Eye (tissue), 1 donor: ENCODE data around the gene GRK1.

Experiments used
- DNase-seq: peaks from one replicate; pipeline ENCODE4 v3.0.0-alpha.2; 2015

Gene GRK1

DNA sequence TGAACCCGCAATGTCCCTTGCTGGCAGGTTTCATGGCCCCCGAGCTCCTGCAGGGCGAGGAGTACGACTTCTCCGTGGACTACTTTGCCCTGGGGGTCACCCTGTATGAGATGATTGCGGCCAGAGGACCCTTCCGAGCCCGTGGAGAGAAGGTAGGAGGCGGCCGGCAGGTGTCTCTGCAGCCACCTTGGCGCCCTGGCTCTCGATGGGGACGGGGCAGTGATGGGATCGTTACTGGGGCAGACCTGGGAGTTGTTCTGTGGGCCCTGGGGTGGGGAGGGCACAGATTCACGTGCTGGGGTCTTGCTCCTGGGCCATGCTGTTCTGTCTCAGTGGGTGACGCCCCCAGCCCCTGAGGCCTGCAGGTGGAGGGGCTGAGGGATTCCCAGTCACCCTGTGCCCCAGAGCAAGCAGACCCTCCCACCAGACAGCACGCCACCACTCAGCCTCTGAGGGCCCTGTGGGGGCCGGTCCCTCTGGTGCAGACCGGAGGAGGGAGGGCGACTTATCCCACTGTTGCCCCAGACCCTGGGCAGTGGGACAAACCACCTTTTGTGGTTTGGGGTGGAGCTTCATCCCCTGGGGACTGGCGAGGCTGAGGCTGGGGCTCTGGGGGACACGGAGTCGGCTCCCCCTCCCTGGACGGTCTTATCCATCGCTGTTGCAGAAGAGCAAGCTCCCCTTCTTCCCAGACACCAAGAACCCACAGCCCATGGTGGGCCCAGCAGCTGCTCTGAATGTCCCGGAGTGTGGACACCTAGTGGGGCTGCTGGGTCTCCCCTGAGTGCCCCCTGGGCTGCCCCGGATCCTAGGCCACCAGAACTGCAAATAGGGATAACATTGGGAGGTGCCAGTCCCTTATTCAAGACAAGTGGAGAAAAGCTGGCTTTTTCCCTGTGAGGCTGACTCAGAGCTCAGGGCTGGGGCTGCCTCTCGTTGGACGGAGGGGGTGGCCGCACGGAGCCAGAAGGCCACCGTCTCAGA lies 64.5 kb downstream of the GRK1 start:
- no peak for DNase-seq

DNA sequence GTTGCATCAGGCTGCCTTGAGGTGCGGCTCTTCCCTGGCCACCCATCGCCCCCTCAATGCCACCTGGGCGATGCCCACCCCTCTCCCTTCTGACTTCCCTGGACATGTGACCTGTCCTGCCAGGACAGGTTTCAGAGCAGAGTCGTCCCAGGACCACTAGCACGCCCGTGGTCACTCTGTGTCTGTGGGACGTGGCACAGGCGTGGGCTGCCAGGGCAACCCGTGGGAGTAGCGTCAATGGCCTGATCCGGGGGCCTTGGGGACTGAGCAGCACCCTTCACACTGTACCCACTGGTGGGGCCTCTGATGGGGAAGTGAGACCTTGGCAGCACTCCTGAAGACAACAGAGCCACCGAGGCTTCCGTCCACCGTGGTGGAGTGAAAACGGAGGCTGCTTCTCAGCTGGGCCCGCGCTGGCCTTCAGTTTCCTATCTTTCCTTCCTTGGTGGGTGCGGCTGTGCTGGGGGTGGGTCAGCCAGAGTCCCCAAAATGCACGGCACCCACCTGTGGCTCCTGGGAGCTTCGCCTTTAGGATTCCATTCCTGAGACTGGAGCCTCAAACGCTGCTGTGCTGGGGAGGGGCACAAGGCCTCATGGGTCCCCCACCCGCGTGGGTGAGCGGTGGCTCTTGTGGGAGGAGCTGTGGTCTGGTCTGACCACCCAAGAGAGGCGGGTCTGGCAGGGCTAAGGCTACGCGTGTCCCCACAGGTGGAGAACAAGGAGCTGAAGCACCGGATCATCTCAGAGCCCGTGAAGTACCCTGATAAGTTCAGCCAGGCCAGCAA lies 65.3 kb downstream of the GRK1 start:
- DNase-seq: no peak

DNA sequence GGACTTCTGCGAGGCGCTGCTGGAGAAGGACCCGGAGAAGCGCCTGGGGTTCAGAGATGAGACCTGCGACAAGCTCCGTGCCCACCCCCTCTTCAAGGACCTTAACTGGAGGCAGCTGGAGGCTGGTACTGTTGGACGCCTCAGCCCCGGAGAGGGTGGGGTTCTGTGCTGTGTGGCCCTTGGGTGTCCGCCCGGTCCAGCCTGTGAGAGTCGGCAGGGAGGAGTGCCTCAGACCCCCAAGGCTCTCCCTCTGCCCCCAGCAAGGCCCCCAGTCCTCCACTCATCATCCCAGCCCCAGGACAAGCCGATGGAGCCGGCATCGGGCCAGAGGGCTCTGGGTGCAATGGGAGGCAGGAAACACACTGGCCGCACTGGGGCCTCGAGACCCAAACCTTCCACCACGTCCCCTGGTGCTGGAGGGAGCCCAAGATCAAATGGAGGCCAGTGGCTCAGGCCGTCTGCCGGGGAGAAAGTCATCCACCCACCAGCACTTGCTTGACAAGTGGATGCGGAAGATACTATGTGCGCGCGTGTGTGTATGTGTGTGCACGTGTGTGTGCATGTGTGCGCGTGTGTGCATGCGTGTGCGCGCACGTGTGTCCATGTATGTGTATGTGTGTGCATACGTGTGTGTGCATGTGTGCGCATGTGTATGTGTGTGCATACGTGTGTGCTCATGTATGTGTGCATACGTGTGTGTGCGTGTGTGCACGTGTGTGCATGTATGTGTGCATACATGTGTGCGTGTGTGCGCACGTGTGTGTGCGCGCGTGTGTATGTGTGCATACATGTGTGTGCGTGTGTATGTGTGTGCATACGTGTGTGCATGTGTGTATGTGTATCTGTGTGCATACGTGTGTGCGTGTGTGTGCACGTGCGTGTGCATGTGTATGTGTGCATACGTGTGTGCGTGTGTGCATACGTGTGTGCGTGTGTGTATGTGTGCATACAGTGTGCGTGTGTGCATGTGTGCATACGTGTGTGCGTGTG lies 66.2 kb downstream of the GRK1 start:
- DNase-seq: no peak

DNA sequence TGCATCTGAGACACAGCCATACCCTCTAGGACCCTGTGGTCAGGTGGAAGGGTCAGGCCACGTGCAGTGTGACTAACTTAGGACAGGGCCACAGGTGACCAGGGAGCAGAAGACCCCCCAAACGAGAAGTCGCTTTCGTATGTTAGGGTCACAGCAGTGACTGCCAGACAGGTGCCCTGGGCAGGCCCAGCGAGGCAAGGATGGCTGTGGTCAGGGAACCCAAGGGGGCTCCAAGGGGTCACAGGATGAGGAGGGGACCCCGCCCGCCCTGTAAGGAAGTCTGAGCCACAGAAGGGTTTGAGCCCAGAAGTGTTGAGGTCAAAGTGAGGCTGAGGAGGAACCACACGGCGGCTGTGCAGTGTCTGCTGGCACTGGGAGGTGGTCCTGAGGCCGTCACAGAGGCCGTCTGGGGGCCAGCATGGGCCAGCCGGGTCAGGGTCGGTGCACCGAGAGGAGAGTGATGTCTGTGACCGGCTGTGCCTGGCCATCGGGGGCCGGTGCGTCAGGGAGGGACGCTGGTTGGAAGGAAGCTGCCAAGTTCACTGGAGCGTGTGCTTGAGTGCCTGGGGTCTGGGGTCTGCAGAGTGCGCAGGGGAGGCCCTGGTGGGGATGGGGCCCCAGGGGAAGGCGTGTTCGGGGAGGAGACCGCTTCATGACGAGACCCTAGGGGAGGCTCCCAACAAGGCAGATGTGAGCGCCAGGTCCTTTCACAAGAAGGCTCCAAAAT lies 67.2 kb downstream of the GRK1 start:
- peak; percentile 54 for DNase-seq

DNA sequence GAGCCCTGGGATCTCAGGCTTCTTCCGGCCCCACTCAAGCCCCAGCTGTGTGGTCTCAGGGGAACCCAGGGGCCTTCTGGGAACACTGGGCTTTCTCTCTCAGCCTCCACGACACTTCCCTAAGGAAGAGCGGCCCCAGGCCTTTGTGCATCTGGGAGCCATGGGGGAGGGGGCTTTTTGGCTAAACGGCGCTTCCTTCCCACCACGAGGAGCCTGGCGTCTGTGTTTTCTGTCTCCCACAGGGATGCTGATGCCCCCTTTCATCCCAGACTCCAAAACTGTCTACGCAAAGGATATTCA lies 67.8 kb downstream of the GRK1 start:
- no peak for DNase-seq

DNA sequence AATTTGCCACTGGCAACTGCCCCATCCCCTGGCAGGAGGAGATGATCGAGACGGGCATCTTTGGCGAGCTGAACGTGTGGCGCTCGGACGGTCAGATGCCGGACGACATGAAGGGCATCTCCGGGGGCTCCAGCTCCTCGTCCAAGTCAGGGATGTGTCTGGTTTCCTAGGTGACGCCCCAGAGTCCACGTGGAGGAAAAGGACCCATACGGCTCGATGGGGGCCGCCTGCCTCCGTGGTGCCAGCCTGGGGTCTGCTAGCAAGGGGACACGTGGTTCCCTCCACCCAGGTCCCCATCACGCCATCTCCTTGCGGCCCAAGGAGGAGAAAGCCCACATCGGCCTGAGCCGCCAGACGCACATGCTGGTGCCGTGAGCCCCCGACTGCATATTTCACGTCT lies 68.2 kb downstream of the GRK1 start:
- DNase-seq: no peak

DNA sequence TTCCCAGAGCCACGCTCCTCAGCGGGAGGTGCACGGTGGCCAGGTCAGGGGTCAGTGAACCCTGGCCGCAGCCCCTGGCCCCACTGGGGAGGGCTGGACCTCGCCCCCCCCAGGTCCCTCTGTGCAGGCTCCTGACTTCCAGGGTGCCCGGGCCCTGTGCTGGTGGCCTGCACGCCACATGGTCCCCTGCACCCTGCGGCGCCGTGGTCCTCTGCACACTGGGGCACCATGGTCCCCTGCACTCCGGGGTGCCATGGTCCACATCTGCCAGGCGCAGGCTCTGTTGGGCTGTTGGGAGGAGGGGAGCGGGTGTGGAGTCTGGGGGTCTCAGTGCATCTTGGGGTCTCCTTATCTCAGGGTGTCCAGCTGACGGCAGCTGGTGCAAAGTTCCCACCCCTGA lies 68.7 kb downstream of the GRK1 start:
- DNase-seq: no peak

DNA sequence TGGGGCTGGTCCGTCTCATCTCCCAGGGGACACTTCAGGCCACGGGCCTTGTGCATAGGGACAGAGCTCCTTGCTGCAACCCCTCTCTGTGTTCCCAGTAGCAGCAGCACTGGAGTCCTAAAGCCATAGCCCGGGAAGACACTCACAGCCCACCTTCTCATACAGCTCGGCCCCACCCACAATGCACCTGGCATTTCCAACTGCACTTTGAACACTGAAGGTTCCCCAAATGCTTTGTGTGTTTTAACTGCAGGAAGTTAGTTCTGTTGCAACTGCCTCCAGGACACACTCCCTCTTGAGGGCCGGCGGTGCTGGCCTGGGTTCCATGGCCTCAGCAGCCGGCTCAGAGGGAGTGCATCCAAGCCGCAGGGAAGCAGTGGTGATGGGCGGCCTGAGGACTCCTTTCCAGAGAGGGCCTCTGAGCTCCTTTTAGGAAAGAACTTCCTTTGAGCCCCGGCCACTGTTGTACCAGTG lies 69.3 kb downstream of the GRK1 start:
- DNase-seq: no peak

DNA sequence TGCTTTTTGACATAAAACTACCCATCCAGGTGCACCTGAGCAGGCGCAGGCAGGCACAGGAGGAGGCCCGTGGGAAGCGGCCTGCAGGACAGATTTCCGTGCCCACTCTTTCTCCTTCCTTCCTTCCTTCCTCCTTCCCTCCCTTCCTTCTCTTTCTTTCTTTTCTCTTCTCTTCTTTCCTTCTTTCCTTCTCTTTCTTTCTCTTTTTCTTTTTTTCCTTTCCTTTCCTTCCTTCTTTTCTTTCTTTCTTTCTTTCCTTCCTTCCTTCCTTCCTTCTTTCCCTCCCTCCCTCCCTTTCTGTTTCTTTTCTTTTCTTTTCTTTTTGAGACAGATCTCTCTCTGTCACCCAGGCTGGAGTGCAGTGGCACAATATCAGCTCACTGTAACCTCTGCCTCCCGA lies 70.8 kb downstream of the GRK1 start:
- no peak for DNase-seq

DNA sequence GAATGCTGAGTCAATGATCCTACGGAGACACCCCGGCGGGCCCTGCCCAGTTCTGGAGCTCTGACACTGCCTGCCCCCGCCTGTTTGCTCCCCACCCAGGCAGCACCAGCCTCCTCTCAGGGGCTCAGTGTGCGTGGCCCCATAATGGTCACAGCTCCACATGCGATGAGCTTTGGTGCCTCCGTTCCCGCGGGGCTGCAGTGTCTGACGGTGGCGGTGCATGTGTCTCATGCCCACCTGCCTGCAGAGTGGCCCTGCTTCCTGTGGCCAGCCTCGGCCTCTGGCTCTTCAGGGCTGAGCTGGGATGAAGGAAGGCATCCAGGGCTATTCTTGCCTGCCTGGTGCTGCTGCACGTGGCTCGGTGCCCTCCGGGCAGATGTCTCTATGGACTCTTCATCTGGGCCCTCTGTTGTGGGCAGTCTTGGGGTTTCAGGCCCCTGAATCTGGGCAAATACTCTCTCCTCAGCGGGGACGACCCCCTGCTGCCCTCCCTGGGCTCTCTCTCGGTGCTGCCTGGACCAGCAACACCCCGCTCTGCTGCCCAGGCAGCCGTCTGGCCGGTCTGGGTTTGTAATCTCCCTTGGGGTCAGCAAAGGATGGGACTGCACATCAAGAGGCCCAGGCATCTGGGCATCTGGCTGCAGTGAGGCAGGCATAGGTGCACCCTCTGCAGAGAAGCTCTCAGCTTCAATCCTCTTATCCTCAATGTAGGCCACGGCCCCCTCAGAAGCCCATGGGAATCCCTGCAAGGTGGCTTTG lies 72.7 kb downstream of the GRK1 start:
- no peak for DNase-seq

DNA sequence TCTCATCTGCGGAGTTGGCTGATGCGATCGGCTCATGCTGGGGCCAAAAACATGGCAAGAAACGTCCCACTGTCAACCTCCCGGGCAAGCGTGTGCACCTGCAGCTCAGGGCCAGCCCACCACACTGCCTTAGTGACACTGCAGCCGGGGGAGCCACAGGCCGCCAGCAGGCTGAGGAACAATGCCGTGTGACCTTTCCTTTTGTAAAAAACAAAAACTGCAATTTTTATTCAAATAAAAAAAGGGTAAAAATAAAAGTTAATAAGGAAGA lies 73.2 kb downstream of the GRK1 start:
- DNase-seq: no peak

DNA sequence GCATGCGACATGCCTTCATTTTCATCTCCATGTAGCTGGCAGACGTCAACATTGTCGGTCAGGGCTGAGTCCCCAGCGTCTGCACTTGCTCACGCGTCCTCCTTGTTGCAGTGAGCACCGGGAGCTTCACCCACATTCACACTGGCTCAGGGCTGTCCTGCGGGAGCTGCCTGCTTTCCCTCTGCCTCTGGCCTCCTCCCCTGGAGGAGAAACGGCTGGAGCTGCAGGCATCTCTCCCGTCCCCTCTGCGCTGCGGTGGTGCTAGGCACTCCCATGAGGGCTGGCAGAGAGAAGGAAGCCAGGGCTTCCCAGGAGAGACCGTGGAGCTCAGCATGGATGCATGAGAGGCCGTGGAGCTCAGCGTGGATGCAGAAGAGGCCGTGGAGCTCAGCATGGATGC lies 73.6 kb downstream of the GRK1 start:
- DNase-seq: no peak

DNA sequence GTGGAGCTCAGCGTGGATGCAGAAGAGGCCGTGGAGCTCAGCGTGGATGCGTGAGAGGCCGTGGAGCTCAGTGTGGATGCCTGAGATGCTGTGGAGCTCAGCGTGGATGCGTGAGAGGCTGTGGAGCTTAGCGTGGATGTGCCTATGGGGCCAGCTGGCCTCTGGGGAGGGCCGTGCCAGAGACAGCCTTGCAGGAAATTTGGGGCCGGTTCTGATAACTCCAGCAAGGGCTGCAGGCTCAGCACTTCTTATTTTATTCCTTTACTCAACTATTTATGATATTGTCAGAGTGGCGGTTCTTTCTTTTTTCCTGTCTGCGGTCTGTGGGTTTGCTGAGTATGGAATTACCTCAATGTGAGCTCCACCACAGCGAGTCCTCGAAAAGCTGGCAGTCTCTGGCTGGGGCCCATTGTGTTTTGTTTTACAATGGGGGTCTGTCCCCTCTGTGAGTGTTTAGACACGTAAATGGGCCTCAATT lies 74.2 kb downstream of the GRK1 start:
- DNase-seq: no peak

DNA sequence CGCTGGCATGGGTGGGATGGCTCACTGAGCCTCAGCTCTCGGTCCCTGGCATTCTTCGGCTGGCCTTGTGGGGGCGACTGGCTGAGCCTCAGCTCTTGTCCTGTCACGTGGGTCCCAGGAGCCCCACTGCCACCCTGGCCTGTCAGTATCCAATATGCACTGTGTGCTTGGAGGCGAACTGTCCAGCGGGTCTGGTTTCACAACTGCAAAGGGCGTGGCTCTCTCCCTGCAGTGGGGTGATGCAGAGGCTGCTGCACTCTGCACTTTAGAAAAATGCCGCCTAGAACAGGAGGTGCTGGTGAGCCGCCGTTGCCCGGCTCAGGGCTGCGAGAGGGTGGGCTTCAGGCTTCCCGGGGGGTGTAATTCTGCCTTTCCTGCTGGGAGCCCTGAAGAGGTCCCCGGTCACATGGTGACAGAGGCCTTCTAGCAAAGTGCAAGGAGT lies 75.0 kb downstream of the GRK1 start:
- DNase-seq: peak; percentile 78

DNA sequence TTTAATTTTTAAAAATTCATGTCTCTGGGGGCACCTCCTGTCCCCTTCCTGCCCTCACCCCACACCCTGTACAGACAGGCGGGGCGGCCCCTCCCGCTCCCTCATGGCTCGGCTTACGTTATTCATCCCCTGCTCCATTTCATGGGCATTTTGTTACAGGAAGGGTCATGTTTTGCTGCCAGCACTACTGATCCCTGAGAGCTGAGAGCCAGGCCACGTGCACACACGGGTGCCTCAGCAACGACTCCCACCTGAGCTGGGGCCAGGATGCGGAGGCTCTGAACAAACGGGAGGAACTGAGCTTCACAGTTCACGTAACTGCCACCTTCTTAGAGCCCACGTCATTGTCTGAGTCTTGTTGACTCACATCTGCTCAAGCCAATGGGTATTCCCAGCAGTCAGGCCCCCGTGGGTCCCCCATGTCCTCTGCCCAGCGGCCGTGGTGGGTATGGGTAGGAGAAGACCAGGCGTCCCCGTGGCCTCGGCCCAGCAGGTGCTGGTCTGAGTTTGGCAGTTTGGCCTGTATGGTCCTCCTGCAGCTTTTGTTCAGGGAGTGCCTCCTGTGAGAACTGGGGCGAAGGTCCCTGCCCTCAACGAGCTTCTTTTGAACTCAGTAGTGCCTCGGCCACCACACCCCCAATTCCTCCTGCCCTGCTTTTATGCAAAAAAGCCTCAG lies 75.6 kb downstream of the GRK1 start:
- no peak for DNase-seq

DNA sequence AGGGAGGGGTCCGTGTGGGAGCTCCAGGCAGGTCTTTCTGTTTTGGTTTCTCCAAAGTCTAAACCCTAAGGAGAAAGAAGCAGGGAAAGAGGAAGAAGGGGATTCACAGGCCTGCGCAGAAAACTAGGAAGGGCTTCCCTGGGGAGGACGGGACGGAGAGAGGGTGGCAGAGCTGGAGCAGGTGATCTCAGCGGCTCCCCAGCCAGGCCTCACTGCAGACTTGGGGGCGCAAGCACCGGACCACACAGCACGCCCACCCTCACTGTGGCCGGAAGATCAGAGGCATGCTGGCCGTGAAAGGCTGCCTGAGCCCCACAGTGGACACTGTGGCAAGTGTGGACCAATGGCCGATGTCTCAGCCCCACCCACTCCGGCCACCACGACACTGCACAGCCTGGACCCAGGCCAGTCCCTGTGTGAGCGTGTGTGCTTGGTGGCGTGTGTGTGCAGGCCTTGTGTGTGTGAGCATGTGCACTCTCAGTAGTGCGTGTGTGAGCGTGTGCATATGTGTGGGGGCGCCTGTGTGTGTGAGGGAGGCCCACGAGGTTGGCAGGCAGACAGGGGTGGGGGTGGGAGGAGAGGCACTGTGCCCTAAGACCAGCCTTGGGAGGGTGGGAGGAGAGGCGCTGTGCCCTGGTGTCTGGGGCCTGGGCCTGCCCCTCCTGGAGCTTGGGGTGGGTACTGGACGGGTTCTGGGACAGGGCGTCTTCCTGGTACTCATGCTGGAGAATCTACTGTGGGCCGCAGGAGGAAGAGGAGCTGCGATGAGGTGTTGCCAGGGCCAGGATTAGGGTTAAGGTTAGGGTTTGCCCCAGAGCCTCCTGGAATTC lies 76.6 kb downstream of the GRK1 start:
- no peak for DNase-seq

DNA sequence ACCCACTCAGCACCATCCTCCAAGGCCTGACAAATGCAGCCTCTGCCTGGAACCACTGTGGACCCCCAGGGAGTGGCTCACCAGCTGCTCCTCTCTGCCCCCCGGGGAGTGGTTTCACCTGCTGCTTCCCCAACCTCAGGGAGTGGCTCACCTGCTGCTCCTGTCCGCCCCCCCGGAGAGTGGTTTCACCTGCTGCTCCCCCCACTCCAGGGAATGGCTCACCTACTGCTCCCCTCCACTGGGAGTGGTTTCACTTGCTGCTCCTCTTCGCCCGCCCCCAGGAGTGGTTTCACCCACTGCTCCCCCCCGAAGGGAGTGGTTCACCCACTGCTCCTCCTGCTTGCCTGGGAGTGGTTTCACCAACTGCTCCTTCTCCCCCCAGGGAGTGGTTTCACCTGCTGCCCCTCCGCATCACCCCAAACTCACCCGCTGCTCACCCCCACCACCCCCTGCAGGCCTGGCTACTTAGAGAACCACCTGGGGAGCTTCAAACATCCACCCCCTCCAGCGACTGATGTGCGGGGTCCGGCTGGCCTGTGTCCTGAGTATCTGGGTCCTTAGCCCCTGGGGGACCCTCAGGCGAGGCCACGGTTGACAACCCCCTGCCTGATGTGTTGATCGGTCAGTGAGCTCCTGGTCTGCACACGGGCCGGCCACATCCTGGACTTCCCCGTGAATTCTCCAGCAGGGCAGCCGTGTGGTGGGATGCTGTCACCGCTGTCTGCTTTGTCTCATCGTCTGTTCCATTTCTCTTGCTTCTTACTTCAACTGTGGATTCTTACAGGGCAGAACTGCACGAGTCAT lies 77.4 kb downstream of the GRK1 start:
- no peak for DNase-seq

DNA sequence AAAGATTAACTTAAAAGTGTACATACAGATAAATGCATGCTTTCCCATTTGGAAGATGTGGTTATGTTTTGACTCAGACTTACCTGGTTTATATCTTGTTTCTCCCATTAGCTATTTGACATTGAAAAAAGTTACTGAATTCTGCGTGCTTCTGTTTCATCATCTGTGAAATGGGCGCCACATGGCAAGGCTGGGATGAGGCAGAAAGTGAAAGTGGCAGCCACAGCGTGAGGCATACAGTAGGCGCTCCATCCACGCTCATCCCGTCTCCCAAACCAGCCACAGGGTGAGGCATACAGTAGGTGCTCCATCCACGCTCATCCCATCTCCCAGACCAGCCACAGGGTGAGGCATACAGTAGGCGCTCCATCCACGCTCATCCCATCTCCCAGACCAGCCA lies 78.0 kb downstream of the GRK1 start:
- no peak for DNase-seq
